ENCODE measurements around the gene PIAS1.
"Not testable (repeated sequence)": the region's sequence is repeated elsewhere in the genome, so short reads cannot be mapped to it uniquely, and the experiment has no call there.

PIAS1 gene

DNA sequence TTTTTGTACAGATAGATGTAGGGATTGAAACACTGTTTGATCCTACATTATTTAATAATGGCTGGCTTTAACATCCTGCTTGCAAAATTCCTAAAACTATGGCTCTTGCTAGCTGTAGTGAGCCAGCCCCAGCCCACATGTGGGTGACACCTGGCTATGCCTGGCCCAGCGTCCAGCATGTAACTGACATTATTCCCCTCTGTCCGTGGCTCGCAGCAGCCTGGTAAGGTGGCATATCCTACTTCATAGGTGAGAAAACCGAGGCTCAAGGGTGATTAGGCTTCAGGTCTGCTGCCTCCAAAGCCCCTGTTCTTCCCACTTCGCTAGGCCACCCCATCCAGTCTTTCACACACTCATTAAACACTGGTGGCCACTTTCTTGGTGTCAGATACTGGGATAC is 149.4 kb downstream of the PIAS1 start:
- DNase-seq (ENCODE audit: low read depth in 2 of 2), result no peak

DNA sequence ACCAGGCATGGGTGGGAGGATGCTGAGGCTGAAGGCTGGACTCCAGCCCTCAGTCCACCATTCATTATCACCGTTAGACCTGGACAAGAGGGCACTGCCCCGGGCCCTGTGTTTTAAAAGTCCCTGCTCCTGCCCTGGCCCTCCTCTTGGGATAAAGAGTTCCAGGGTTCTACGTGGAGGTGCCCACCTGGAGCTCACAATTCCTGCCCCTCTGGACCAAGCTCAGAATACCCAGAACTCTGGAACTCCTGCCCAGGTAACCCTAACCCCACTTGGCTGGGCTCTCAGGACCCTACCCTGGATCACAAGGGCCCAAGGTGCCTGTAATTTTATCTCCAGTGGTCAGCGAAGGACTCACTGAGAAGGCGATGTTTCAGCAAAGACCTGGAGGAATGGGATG is 149.8 kb downstream of the PIAS1 start:
- no peak for DNase-seq (ENCODE audit: low read depth in 2 of 2)

DNA sequence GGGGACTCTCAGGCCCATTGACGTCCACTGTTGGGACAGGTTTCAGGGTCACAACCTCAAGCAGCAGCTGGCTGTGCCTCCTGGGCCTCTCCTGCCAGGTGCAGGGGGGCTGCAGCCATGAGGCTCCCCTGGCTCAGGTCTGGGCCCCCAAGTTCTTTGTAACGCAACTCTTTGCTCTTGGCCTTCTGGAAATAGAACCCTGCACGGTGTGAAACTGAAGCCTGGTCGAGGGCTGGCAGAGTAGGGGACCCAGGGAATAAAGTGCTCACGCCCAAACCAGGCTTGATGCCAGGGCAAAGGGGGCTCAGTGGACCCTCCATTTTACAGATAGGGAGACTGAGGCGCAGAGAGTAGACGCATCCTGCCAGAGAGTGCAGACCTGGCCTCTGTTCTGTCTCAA is 150.2 kb downstream of the PIAS1 start:
- no peak for DNase-seq (ENCODE audit: low read depth in 2 of 2)

DNA sequence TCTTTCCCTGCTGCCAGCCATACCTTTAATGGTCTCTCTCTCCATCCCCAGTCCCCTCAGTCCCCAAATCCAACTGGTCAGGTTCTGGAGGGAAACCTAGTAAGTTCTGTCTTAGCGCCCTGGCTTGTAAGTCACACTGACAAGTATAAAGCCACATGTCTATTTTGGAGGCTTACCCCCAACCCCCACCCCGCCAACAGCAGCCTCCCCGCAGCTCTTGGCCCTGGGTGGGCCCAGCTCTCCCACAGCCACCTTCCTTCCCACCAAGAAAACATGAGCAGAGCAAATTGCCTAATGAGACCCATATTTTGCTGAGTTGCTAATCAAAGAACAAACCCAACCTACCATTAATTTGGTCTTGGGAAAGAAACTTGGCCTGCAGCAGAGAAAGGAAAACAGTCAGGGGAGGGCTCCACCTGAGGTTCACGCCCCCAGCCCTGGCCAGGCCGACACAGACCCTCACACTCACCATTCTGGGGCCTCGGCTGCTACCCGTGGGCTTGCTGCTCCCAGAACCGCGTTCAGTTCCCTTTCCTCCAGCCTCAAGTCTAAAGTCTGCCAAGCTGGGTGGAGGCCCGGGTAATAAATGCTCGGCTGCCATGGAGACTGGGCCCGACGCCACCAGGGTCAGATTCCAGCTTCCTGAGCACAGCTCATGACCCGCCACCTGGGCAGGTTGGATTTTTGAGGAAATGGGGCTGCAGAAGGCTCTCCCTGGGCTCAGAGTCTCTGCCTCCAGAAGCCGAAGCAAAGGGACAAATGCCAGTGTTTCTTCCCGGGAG is 150.9 kb downstream of the PIAS1 start, which contains the start of gene CALML4:
Gene CALML4 (minus strand): TSS at position 557 of the 782 bp plus-strand sequence. CDS start 85 bp downstream, at position 472.
- DNase-seq (ENCODE audit: low read depth in 2 of 2), result no peak

DNA sequence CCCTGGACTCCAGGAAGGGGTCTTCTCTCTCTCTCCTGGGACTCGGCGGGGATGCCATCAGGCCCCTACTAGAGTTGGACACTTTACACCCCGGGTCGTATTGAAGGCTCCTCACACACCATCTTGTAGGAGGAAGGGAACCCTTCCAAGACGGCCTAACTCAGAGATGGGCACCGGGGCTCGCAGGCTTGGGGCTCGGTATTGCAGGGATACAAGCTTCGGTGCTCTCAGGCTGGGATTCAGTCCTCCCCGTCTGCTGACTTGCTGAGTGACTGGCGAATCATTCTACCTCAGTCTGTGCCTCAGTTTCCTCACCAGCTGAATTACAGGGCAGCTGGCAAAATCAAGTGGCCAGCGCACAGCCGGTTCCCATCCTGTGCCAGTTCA is 151.4 kb downstream of the PIAS1 start:
- DNase-seq (ENCODE audit: low read depth in 2 of 2), result no peak

DNA sequence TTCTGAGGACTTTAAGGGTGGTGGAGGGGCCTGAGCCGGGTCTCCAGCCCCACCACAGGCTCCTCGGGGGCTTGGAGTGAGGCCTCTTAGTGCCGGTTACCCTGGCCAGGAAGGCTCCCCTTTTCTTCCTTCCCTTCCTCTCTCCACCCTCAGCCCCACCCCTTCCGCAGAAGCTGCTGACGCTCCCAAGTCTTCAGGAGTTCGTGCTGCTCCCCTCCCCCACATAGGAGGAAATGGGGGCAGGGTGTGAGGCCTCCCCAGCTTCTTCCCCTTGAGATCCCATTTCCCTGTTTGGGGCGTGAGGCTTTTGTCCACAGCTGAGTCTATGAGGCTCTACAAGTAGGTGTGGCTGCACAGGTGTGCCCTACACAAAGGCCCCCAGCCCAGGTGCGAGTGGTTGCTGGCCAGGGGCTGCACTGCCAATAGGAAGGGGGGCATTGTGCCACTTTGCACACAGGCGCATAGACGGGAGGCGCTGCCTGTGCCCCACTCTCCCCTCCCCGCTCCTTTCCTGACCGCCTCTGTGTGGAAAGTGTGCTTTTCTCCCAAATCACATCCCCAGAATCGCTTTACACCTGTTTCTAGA is 151.9 kb downstream of the PIAS1 start:
- DNase-seq (ENCODE audit: low read depth in 2 of 2), result no peak

DNA sequence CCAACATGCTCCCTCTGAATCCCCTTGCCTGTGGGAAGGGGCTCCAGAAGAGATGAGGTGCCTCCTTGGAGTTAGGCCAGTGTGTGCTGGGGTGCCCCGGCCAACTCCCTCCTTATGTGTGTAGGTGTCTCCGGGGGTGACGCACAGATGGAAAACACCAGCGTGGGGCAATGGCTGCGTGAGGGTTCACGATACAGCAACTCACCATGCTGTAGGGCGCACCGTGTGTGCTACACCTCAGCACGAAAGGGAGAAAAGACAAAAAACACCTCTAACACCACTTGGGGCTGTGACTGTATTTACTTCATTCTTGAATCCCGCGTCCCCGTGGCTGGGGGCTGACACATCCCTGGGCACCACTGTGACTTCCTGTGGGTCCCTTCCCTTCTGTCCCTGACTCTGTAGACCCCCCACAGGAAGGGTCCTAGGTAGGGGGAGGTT is 152.6 kb downstream of the PIAS1 start:
- DNase-seq (ENCODE audit: low read depth in 2 of 2), result no peak

DNA sequence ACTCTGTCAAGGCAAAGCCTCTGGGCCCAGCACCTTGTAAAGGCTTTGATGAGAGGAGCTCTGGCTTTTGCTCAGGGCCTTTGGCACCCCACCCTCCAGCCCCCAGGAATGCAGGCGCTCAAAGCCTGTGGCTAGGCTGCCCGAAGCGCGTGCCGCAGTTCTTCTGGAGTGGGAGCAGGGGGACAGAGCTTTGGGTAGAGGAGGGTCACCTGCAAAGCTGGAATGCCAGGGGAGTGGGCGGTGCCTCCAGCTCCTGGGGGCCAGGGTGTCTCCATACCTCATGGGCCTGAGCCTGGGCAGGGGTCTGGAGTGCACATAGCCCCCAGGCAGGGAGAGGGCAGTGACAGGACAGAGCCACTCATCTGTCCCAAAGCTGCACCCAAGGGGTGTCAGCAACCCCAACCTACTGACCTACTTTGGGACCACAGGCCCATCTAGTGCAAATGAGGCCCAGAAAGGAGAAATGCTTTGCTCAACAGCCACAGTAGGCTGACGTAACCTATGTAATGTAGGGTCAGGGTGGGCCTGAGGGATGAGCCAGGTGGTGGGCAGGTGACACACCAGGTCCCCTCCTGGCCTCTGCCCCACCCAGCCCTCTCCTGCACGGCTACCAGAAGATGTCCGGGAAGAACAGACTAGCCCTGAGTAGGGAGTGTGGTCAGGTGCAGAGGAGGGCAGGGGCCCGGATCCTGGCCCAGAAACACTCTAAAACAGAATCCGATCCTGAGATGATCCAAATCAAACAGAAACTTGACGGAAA is 153.2 kb downstream of the PIAS1 start:
- no peak for DNase-seq (ENCODE audit: low read depth in 2 of 2)

DNA sequence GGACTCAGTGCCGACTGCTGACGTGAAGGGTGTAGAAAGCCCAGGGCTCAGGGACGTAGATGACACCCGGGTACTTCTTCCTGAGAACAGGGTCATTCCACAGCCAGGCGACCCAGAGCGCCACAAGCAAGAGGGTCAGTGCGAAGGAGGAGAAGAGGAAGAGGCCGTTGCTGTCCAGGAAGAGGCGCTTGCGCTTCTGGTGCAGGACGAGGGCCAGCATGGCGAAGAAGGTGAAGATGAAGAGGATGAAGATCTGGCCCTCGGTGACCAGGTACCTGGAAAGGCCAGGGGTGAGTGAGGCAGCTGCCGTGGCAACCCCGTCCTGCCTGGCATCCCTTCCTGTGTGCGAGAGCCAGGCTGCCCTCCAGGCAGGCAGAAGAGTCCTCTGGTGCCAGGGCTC is 154.0 kb downstream of the PIAS1 start:
- no peak for DNase-seq (ENCODE audit: low read depth in 2 of 2)

DNA sequence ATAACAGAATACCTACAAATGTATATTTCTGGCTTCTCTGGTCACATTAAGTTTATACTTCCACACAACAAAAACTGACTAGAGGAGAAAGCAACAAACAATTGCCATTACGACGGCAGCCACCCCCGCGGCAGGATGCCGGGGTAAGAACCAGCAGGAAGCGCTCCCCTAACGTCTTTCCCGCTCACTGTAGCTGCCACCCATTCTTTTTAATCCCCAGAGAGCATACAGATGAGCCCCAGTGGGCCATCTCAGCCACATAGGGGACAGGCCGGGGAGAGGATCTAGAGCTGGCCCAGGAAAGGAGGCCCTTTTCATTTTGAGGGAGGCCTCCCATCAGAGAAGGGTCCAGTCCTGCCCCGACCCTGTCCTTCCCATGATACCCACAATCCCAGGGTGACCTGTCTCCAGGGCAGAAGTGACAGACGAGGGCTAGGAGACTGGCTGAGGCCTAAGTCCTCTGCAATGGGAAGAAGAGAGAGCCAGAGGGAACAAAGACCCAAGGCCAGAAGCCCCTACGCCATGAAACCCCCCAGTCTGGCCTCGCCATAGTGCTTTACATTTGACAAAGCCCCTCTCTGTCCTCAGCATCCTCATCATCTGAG is 154.6 kb downstream of the PIAS1 start:
- no peak for DNase-seq (ENCODE audit: low read depth in 2 of 2)

DNA sequence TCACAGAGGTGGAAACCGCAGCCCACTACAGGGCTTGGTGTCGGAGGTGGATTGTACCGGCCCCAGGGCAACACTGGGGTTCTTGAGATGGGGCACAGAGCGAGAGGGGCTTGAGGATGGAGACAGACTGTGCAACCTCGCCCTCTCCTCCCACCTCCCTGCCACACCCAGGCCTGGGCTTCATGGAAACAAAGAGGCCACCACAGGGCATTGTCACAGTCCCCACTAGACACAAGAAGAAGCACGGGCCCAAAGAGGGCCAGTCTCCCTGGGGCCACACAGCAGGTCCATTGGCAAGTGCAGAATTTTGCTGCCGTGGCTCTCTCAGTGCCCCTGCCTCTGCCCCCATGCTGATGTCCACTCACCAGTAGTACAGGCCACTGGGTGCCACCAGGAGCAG is 155.2 kb downstream of the PIAS1 start:
- DNase-seq (ENCODE audit: low read depth in 2 of 2), result no peak

DNA sequence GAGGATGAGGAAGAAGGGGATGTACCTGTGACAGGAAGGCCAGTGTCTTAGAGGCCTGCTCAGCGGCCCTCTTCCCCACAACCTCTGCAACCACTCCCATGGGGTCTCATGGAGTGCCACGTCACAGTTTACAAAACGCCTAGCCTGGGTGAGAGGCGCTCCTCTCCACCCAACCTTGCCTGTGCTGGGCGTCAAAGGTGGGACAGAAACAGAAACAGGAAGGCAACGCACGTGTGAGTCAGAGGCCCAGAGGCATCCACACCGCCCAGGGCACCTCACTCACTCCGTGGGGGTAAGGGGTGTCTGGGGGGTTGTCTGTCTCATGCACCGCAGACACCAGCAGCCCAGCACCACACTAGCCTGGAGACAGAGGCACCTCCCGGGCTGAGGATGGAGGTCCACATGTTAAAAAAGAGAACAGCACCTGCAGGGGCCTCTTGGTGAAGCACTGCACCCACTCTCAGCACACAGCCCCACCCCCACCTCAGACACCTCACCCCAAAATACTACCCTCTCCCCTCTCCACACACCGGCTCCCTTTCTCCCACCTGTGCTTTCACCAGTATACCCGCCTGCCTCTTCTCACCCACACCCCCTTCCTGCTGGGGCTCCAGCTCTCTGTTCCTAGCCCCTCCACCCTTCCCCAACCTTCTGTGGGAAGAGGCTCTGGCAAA is 155.8 kb downstream of the PIAS1 start:
- DNase-seq (ENCODE audit: low read depth in 2 of 2), result no peak

DNA sequence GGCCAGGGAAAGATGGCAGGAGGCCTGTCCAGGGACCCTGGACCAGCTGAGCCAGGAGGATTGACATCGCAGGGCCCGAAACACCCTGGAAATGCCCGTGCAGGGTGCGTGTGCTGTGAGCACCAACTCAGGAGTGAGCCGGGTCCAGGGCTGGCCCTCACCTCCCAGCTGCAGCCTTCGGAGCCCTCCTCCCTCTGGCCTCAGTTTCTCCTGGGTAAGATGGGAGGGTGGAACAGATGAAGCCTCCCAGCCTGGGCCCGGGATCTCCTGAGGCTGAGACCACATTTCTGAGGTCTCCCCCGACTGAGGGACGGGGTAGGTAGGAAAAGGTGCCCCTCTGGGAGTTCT is 156.3 kb downstream of the PIAS1 start:
- DNase-seq (ENCODE audit: low read depth in 2 of 2), result no peak

DNA sequence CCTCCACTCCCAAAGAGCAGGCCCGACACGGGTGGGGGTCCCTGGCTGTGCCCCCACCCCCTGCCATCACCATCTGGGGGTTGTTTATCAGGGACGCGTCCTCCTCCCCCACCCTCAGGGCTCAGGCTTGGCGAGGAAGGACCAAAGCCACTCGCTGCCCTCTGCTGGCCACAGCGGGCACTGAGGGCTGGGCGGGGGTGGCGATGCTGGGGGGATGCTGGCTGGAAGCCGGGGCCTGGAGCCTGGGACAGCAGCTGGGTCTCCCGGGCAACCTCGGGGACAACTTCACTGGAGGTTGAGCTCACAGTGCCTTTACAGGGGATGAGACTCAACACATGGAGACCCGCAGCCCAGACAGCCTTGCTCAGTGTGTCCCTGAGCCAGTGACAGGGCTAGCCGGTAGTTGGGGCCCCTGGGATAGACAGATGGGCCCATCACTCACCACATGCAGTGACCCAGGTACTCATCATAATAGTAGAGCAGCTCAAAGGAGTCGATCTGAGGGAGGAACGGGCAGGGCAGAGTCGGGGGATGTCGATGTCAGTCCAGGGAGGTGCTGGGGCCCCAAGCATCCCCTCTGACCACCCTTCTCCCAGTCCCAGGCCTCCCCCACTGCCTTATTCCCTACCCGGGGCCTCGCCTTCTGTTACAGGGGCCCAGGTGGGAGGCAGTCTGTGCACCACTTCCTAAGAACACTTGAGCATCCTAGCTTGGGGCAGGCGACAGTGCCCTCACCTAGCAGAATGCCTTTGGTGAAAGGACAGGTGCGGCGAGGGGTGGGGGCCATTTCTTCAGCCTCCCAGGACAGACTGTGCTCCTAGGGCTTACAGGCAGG is 156.9 kb downstream of the PIAS1 start:
- DNase-seq (ENCODE audit: low read depth in 2 of 2), result peak; percentile 11 to 36

DNA sequence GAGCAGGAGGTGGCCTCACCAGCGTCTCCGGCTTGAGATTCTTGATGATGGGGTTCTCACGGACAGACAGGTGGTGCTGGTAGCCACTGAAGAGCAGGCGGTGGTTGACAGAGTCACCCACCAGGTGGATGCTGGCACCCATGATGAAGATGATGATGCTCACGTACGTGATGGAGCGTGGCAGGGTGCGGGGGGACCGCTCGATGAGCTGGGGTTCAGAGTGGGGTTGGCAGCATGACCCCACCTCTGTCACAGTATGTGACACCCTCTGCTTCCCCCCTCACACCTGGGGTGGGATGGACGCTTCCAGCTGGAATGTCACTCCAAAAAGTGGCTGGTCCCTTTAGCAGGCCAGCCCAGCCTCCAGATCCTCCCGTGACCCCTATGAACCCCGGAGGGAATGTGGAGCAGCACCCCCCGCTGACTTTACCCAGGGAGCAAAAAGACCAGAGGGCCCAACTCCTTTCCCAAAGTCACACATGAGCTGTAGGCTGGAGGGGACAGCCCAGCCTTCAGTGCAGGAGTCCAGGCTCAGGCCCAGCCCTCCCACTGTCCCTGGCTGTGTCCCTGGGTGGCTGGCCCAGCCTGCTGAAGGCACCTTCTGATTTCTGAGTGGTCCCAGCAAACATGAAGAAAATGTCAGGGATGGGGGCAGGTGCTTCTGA is 157.7 kb downstream of the PIAS1 start:
- DNase-seq (ENCODE audit: low read depth in 2 of 2), result no peak

DNA sequence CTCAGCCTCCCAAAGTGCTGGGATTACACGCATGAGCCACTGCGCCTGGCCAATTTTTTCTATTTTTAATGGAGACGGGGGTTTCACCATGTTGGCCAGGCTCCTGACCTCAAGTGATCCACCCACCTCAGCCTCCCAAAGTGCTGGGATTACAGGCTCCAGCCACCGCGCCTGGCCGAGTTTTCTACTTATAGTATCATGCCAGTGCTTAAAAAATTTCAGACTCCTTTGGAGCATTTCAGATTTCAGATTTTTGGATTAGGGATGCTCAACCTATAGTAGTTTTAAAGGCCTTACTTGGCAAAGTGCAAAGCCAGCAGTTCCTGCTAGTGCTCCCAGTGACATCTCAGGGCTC is 159.4 kb downstream of the PIAS1 start:
- DNase-seq (ENCODE audit: low read depth in 2 of 2), result not testable (repeated sequence)

DNA sequence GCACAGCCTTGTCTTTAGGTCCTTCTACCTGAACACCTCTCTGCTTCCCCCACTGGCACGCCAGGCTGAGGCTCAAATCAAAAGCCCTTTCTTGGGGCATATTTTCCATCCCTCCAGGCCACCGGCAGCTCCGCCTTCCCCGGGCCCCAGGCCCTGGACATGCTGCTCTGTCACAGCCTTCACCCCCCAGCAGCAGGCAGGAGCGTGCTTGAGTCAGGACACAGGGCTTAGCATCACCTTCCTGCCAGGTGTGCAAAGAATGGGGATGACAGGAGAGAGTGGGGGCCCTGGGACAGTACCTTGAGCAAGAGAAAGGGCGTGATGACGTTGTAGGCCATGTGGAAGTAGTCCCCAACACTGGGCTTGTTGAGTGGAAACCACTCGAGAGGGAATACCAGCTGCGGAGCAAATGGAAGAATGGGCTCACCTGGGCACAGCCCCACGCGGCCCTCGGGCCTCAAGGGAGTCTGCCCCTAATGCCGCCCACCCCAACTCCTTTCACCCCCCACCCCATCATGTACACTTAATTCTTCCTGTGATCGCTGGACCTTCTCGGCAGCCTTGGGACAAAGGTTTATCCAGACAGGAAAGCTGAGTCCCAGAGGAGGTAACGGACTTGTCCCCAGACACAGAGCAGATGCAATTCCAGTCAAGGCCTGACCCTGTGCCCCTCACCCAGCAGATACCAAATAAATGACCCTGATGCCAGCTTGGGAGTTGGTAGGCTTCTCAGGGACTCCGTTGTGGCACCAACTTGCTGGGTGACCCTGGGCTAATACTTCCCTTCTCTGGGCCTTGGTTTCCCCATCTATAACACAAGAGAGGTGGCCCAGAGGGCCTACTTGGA is 160.1 kb downstream of the PIAS1 start:
- DNase-seq (ENCODE audit: low read depth in 2 of 2), result no peak

DNA sequence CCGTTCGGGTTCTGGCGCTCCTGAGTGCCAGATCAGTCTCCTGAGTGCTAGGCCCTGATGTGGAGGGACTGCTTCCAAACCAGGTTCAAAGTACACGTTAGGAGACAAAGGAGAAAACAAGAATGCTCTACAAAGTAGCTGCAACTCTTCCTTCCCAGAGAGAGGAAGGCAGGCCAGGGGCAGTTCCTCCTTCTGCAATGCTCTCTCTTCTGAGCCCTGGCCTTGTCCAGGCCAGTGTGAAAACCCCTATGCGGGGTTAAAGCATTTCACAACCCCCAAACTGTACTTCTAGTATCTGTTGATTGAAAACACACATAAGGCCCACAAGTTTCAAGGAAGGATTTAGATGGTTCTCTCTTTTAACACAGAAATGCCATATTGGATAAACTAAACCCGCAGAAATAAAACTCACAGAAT is 160.7 kb downstream of the PIAS1 start:
- DNase-seq (ENCODE audit: low read depth in 2 of 2), result no peak

DNA sequence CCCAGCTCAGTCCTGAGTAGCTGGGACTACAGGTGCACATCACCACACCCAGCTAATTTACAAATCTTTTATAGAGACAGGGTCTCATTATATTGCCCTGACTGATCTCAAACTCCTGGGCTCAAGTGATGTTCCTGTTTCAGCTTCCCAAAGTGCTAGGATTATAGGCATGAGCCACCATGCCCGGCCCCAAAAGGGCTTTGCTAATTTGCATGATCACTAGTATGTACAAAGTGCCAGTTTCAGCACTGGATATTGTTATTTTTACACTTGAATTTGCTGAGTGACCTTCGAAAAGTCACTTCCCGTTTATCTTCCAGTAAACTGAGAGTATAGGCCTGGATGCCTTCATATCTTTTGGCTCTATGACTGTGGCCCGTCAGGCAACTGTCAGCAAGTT is 163.2 kb downstream of the PIAS1 start:
- DNase-seq (ENCODE audit: low read depth in 2 of 2), result no peak

DNA sequence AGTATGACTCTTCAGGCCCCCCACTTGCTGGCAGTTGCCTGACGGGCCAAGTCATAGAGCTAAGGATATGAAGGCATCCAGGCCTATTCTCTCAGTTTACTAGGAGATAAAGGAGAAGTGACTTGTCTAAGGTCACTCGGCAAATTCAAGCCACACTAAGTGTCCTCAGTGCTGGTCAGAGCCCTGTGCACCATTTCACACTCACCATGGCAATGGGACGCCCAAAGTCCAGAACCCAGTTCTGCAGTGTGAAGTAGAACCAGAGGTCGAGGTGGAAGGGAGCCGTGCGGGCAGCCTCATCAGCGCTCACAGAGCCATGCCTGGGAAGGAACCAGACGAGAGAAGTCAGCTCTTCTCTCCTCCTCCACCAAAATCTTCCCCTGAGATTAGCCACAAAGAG is 164.2 kb downstream of the PIAS1 start:
- DNase-seq (ENCODE audit: low read depth in 2 of 2), result no peak
